Glutamatergic neuron (in vitro differentiated cells): Measurements from ENCODE around the gene CERCAM. TPM values are rescaled to one million over a fixed set of nuclear protein-coding genes. Genes with fewer than 3 reads are reported as not detected.

ENCODE experiments used
- DNase-seq: peaks from one replicate; pipeline ENCODE4 v3.0.0; 2022
- H3K27ac Mint-ChIP-seq: one replicate; pipeline ENCODE4 v1.8.0; 2020; ENCODE audit warnings: mild to moderate bottlenecking, mixed read lengths, inconsistent platforms; ENCODE audit not compliant: unreplicated experiment
- H3K27me3 Mint-ChIP-seq: one replicate; pipeline ENCODE4 v1.8.0; 2020; ENCODE audit warnings: mild to moderate bottlenecking, moderate library complexity, mixed read lengths, inconsistent platforms; ENCODE audit not compliant: unreplicated experiment
- H3K36me3 Mint-ChIP-seq: one replicate; pipeline ENCODE4 v1.8.0; 2020; ENCODE audit warnings: mild to moderate bottlenecking, mixed read lengths, inconsistent platforms; ENCODE audit not compliant: unreplicated experiment
- H3K4me1 Mint-ChIP-seq: one replicate; pipeline ENCODE4 v1.8.0; 2020; ENCODE audit warnings: mild to moderate bottlenecking, low read depth, mixed read lengths, inconsistent platforms; ENCODE audit not compliant: unreplicated experiment
- H3K4me3 Mint-ChIP-seq: one replicate; pipeline ENCODE4 v1.8.0; 2020; ENCODE audit warnings: mild to moderate bottlenecking, mixed read lengths, inconsistent platforms; ENCODE audit not compliant: unreplicated experiment
- H3K9me3 Mint-ChIP-seq: one replicate; pipeline ENCODE4 v1.8.0; 2020; ENCODE audit warnings: mild to moderate bottlenecking, moderate library complexity, mixed read lengths, inconsistent platforms; ENCODE audit not compliant: unreplicated experiment
- long read RNA-seq: library from polyadenylated mRNA; unstranded; transcript quantifications from one replicate; pipeline ENCODE4 v2.0.0, GENCODE V29; 2020; ENCODE audit not compliant: unreplicated experiment
- total RNA-seq: library from RNA; stranded (reverse); fragmentation: NEBNext Ultra II Directional; extraction: Animal tissue kit (Norgen Biotek cat#: 25700); gene quantifications from one replicate; pipeline ENCODE4 v1.2.1, GENCODE V29; 2021; ENCODE audit not compliant: unreplicated experiment
- TF ChIP-seq, protein P1 (sequence below): fragments of 200-600 bp; sonication (generic); IDR thresholded peaks from one replicate; pipeline ENCODE4 v1.5.0; 2021; ENCODE audit not compliant: partially characterized antibody, unreplicated experiment

Gene CERCAM
- 56.1 TPM for total RNA-seq
- long read RNA-seq, transcript CERCAM-201 (13 exons, 2,685 nt) = major isoform, 11 of 19 reads
- long read RNA-seq, partial matches to known transcripts = 4 of 19 reads
- long read RNA-seq, other reads (novel, unspliced or antisense) = 4 of 19 reads

DNA sequence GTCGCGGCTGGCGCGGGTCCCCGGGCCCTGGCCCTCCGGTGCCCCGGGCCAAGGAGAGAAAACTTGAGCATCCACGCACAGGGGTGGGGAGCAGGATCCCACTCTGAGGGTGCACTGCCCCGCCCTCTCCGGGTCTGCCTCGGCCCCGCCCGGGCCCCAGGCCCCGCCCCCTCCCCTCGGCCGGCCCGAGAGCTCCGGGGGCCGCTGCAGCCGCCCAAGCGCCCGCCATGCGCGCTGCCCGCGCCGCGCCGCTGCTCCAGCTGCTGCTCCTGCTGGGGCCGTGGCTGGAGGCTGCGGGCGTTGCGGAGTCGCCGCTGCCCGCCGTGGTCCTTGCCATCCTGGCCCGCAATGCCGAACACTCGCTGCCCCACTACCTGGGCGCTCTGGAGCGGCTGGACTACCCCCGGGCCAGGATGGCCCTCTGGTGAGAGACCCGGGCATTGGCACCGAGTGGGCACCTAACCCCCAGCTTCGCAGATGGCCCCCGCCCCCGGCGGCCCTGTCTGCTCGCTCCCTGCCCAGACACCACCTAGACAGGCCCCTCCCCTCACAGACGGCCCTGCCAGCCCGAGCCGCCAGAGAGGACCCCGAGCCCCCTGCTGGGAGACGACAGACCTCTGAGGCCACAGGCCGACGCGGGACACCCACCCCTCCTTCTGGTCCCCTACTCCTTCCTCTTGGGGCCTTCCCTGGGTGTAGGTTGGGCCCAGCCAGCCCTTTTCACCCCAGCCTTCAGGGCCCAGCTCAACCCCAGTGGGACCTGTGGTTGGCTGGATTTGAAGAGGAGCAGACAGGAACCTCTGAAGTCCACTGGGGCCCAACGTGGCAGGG is at the start of gene CERCAM:
TSS of gene CERCAM (plus strand) at position 207 of the 831 bp plus-strand sequence. CDS start at position 228, 21 bp downstream.
- H3K27ac Mint-ChIP-seq = no peak within 1 kb of the TSS
- TF ChIP-seq, protein P1, sequence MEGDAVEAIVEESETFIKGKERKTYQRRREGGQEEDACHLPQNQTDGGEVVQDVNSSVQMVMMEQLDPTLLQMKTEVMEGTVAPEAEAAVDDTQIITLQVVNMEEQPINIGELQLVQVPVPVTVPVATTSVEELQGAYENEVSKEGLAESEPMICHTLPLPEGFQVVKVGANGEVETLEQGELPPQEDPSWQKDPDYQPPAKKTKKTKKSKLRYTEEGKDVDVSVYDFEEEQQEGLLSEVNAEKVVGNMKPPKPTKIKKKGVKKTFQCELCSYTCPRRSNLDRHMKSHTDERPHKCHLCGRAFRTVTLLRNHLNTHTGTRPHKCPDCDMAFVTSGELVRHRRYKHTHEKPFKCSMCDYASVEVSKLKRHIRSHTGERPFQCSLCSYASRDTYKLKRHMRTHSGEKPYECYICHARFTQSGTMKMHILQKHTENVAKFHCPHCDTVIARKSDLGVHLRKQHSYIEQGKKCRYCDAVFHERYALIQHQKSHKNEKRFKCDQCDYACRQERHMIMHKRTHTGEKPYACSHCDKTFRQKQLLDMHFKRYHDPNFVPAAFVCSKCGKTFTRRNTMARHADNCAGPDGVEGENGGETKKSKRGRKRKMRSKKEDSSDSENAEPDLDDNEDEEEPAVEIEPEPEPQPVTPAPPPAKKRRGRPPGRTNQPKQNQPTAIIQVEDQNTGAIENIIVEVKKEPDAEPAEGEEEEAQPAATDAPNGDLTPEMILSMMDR = no peak
- H3K9me3 Mint-ChIP-seq = no peaks in the 10 kb centered on the region
- peaks cover 4% of the 10 kb centered on the region for H3K27me3 Mint-ChIP-seq
- peak within 1 kb of the TSS; percentile 67 for H3K4me3 Mint-ChIP-seq
- peaks cover 7% of the 10 kb centered on the region for H3K4me1 Mint-ChIP-seq
- peak; percentile 71 for DNase-seq
- H3K36me3 Mint-ChIP-seq = no peaks in the 10 kb centered on the region

GRCh38 chr9:128371630-128372117 is 49.0 kb upstream of the CERCAM start:
- H3K4me3 Mint-ChIP-seq = peak overlapping the region; percentile 98
- H3K9me3 Mint-ChIP-seq = peaks cover 10% of the 10 kb centered on the region
- TF ChIP-seq, protein P1 = no peak
- no peaks in the 10 kb centered on the region for H3K36me3 Mint-ChIP-seq
- peaks cover 16% of the 10 kb centered on the region for H3K4me1 Mint-ChIP-seq
- DNase-seq = no peak
- peaks cover 12% of the 10 kb centered on the region for H3K27me3 Mint-ChIP-seq
- H3K27ac Mint-ChIP-seq = peak overlapping the region; percentile 99

DNA sequence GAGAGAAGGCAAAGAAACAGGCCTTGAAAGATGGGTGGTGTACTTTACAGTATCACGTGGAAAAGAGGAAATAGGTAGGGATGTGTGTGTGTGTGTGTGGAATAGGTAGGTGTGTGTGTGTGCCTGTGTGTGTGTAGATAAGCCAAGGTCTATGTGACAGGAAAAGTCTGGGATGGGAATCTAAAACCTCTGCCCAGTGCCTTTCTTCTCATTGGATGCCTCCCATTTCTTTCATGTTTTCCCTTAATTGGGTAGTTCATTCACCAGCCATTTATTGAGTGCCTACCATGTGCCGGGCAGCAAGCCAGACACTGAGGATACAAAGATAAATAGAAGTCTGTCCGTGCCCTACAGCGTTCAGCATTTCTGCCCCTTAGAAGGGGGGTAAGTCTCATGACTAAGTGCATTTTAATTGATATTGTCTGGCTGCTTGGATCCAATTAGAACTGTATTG is 48.4 kb upstream of the CERCAM start:
- Mint-ChIP-seq H3K27ac (peak overlapping the region; percentile 99), H3K4me1 (peaks cover 16% of the 10 kb centered on the region), H3K9me3 (peaks cover 6% of the 10 kb centered on the region), H3K4me3 (peak overlapping the region; percentile 98), H3K36me3 (no peaks in the 10 kb centered on the region), H3K27me3 (peaks cover 12% of the 10 kb centered on the region)
- no peak for DNase-seq
- TF ChIP-seq, protein P1 = no peak

DNA sequence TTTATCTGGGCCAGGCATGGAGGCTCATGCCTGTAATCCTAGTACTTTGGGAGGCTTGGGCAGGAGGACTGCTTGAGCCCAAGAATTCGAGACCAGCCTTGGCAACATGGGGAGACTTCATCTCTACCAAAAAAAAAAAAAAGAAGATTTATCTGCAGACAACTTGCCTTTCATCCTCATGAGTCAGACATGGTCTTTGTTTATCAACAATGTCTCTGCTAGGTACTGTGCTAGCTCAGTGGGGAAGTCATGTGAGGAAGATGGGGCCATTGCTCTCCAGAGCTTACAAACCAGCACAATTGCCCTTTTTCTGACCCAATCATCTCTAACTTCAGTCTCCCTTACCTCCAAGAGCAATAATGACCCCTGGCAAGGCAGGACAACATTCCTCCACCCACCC is 47.9 kb upstream of the CERCAM start:
- H3K27ac Mint-ChIP-seq = no peak overlapping the region
- no peaks in the 10 kb centered on the region for H3K36me3 Mint-ChIP-seq
- TF ChIP-seq, protein P1 = no peak

GRCh38 chr9:128374221-128374675 is 46.4 kb upstream of the CERCAM start:
- H3K36me3 Mint-ChIP-seq = no peaks in the 10 kb centered on the region
- no peak for DNase-seq
- no peak overlapping the region for H3K4me3 Mint-ChIP-seq
- H3K27me3 Mint-ChIP-seq = peaks cover 12% of the 10 kb centered on the region
- peaks cover 7% of the 10 kb centered on the region for H3K9me3 Mint-ChIP-seq
- no peak overlapping the region for H3K27ac Mint-ChIP-seq
- TF ChIP-seq, protein P1 = no peak
- H3K4me1 Mint-ChIP-seq = peaks cover 16% of the 10 kb centered on the region

More for the DNA sequence above, 47.9 kb upstream of the CERCAM start:
- no peak for DNase-seq
- Mint-ChIP-seq H3K9me3 (peaks cover 6% of the 10 kb centered on the region), H3K4me3 (peak overlapping the region; percentile 98), H3K27me3 (peaks cover 12% of the 10 kb centered on the region), H3K4me1 (peaks cover 16% of the 10 kb centered on the region)
